ENCODE results near the gene SS18. TPM values are rescaled to one million over a fixed set of nuclear protein-coding genes. Genes with fewer than 3 reads are reported as not detected.

Gene SS18
- total RNA-seq, 1 experiment from 2014 or later = 52.2 TPM

DNA sequence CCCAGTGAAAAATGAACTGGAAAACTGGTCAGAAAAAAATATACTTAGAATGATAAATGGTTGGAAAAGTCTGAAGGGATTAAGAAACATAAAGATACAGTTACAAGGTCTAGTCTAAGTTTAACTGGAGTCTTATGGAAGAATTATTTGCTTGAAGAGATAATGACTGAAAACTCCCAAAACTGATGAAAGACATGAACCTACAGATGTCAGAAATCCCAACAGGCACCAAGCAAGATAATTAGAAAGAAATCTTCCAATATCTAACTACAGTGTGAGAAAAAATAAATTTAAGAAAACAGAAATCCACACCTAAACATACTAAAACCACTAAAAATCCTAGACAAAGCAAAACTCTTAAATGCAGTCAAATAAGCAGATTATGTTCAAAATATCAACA lies 19.4 kb downstream of the SS18 start:
- Histone ChIP-seq H3K9me2 (ENCODE audit: insufficient read depth) (no peaks in the 10 kb centered on the region), H3K9me3 (ENCODE audit: insufficient read depth, low read depth) (no peaks in the 10 kb centered on the region), H3K36me3 (ENCODE audit: low read depth) (peaks cover 6% of the 10 kb centered on the region), H3K27me3 (ENCODE audit: insufficient read depth, low read depth) (no peaks in the 10 kb centered on the region), H3K4me3 (no peak overlapping the region), H3K4me2 (no peak overlapping the region), H3K79me2 (ENCODE audit: low read depth) (0 out of 2 replicates have a peak, but pooled peaks cover 2% of the 10 kb centered on the region), H2AFZ (no peak overlapping the region), H3K27ac (no peak overlapping the region), H3K4me1 (replicated peaks; ENCODE audit: insufficient read depth) (no peaks in the 10 kb centered on the region), H4K20me1 (ENCODE audit: insufficient read depth) (no peaks in the 10 kb centered on the region), H3F3A (ENCODE audit: insufficient read depth, low read depth) (no peaks in the 10 kb centered on the region)
- intact Hi-C loops (cut with micrococcal nuclease; ENCODE audit: unreplicated experiment) = loop anchor here (10.0 kb wide), 1 partner anchor 46 kb away; no protein-coding TSS in a partner anchor
- ChIA-PET POLR2A (ENCODE audit: unreplicated experiment) (no interaction called here), CTCF (no interaction called here)
- no TSS peak for BruUV-seq (replicated peaks)
- DNase-seq = no peak
- TF ChIP-seq, protein P1, sequence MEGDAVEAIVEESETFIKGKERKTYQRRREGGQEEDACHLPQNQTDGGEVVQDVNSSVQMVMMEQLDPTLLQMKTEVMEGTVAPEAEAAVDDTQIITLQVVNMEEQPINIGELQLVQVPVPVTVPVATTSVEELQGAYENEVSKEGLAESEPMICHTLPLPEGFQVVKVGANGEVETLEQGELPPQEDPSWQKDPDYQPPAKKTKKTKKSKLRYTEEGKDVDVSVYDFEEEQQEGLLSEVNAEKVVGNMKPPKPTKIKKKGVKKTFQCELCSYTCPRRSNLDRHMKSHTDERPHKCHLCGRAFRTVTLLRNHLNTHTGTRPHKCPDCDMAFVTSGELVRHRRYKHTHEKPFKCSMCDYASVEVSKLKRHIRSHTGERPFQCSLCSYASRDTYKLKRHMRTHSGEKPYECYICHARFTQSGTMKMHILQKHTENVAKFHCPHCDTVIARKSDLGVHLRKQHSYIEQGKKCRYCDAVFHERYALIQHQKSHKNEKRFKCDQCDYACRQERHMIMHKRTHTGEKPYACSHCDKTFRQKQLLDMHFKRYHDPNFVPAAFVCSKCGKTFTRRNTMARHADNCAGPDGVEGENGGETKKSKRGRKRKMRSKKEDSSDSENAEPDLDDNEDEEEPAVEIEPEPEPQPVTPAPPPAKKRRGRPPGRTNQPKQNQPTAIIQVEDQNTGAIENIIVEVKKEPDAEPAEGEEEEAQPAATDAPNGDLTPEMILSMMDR (conservative IDR thresholded peaks at IDR 0.05) = no peak
- TF ChIP-seq EZH2 (IDR thresholded peaks at IDR 0.05; ENCODE audit: low read depth) = no peak

DNA sequence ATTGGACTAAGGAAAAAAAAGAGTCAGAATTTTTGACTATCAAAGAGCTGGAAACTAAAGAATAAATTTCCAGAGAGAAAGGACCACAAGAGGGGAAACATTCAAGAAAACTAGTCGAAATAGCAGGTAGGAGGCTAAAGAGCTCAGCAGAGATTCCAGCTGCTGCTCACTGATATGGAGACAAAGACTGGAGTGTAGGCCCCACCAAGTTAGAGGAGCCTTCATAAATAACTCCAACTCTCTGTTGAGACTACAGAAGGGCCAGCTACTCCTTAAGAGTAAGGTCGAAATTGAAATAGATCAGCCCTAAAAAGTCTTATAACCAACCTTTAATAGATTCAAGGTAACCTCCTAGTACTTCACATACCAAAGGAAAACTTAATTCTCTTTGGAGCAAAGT lies 31.1 kb downstream of the SS18 start:
- ChIA-PET CTCF (no interaction called here), POLR2A (ENCODE audit: unreplicated experiment) (no interaction called here)
- no peaks in the 10 kb centered on the region for H3K9me2 ChIP-seq (ENCODE audit: insufficient read depth)
- H3K27ac ChIP-seq = no peak overlapping the region
- DNase-seq = no peak
- H4K20me1 ChIP-seq (ENCODE audit: insufficient read depth) = no peaks in the 10 kb centered on the region
- no peaks in the 10 kb centered on the region for H3F3A ChIP-seq (ENCODE audit: insufficient read depth, low read depth)
- no peaks in the 10 kb centered on the region for H3K9me3 ChIP-seq (ENCODE audit: insufficient read depth, low read depth)
- H3K4me1 ChIP-seq (replicated peaks; ENCODE audit: insufficient read depth) = no peaks in the 10 kb centered on the region
- intact Hi-C loops (cut with micrococcal nuclease; ENCODE audit: unreplicated experiment) = no loop called here
- H3K4me3 ChIP-seq = no peak overlapping the region
- no peak overlapping the region for H3K4me2 ChIP-seq
- no peaks in the 10 kb centered on the region for H3K79me2 ChIP-seq (ENCODE audit: low read depth)
- H3K27me3 ChIP-seq (ENCODE audit: insufficient read depth, low read depth) = no peaks in the 10 kb centered on the region
- no peak overlapping the region for H2AFZ ChIP-seq
- no peak for TF ChIP-seq EZH2 (IDR thresholded peaks at IDR 0.05; ENCODE audit: low read depth)
- TF ChIP-seq, protein P1 (conservative IDR thresholded peaks at IDR 0.05) = no peak
- H3K36me3 ChIP-seq (ENCODE audit: low read depth) = peaks cover 5% of the 10 kb centered on the region; the same call in 1 of the 2 replicates
- BruUV-seq (replicated peaks) = no TSS peak

DNA sequence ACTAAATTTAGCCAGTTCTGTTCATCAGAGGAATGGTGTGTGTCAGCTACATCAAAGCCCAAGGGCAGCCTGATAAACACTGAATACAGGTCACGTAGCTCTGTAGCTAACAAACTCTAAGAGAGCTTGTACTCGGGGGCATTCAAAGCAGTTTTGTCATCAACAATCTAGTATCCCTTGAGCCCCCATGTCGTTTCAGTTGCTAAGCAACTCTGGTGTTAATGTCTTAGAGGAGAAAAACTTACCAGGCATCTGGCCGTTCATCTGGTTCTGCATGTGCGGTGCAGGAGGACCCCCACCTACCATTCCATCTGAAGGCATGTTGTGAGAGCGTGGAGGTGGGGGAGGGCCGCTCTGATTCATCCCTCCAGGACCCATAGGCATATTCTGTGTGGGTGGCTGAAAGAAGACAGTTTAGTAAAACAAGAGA lies 33.1 kb downstream of the SS18 start:
- Histone ChIP-seq H3K27ac (no peak overlapping the region), H3K27me3 (ENCODE audit: insufficient read depth, low read depth) (no peaks in the 10 kb centered on the region), H3K9me3 (ENCODE audit: insufficient read depth, low read depth) (no peaks in the 10 kb centered on the region), H4K20me1 (ENCODE audit: insufficient read depth) (no peaks in the 10 kb centered on the region), H3F3A (ENCODE audit: insufficient read depth, low read depth) (no peaks in the 10 kb centered on the region), H3K4me1 (replicated peaks; ENCODE audit: insufficient read depth) (no peaks in the 10 kb centered on the region), H3K79me2 (ENCODE audit: low read depth) (no peaks in the 10 kb centered on the region), H3K9me2 (ENCODE audit: insufficient read depth) (no peaks in the 10 kb centered on the region), H3K4me2 (no peak overlapping the region), H2AFZ (no peak overlapping the region), H3K36me3 (ENCODE audit: low read depth) (peaks cover 16% of the 10 kb centered on the region; the same call in 1 of the 2 replicates), H3K4me3 (no peak overlapping the region)
- no TSS peak for BruUV-seq (replicated peaks)
- intact Hi-C loops (cut with micrococcal nuclease; ENCODE audit: unreplicated experiment) = no loop called here
- TF ChIP-seq, protein P1 (conservative IDR thresholded peaks at IDR 0.05) = no peak
- TF ChIP-seq EZH2 (IDR thresholded peaks at IDR 0.05; ENCODE audit: low read depth) = no peak
- ChIA-PET POLR2A (ENCODE audit: unreplicated experiment) (no interaction called here), CTCF (no interaction called here)
- no peak for DNase-seq

Measured in PC-9 (cell line).